NCI-H2171 (cell line): ENCODE results near the gene ANO10.
"Not testable (repeated sequence)": the region's sequence is repeated elsewhere in the genome, so short reads cannot be mapped to it uniquely, and the experiment has no call there.

Experiments
- DNase-seq: peaks from one replicate; lab custom pipeline; 2025; lab: John Stamatoyannopoulos, UW

ANO10 gene

GRCh38 chr3:43372007-43372740 is 249.6 kb downstream of the ANO10 start:
- DNase-seq = no peak

DNA sequence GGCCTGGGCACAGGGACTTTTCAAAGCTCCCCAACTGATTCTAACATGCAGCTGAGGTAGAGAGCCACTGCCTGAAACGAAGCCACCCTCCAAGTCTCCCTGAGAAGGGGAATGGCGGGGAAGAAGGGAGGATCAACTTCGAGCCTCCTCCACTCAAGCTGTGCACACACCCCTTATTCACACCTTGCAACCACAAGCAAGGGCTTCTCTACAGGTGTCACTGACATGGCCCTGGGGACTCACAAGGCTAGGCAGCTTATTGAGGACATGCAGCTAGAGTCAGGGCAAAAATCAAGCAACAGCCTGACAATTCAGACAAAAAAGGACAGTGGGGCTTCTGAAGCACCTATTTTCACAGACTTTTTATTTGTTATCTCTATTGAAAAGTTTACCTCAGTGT is 250.3 kb downstream of the ANO10 start:
- no peak for DNase-seq

DNA sequence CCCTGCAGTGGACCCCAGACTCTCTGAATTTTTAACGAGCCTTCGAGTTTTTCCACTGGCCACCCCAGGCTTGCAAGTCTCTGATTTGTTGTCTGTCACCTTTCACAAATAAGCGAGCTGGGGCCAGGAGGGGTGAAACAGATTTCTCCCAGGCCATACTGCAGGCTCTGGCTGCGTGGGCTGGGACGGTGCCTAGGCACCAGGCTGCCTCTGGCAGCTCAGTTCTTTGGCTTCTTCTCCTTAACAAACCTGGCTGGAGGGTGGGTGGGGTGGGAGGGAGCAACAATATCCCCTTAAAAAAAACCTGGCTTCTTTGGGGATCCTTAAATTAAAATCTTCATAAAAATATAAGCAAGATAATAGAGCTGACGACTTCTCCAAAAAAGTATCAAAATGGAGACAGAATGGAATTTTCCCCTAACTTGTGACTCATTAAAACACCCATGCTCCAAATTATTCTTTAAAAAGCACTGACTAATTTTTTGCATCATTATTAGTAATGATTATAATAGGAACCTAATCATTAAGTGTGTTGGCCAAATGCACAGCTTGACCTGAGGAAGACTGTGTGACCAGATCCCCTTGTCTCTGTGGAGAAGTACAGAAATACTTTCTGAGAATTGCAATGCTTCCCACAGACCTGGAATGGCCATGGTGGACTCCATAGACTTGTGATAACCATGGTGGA is 251.4 kb downstream of the ANO10 start:
- no peak for DNase-seq

DNA sequence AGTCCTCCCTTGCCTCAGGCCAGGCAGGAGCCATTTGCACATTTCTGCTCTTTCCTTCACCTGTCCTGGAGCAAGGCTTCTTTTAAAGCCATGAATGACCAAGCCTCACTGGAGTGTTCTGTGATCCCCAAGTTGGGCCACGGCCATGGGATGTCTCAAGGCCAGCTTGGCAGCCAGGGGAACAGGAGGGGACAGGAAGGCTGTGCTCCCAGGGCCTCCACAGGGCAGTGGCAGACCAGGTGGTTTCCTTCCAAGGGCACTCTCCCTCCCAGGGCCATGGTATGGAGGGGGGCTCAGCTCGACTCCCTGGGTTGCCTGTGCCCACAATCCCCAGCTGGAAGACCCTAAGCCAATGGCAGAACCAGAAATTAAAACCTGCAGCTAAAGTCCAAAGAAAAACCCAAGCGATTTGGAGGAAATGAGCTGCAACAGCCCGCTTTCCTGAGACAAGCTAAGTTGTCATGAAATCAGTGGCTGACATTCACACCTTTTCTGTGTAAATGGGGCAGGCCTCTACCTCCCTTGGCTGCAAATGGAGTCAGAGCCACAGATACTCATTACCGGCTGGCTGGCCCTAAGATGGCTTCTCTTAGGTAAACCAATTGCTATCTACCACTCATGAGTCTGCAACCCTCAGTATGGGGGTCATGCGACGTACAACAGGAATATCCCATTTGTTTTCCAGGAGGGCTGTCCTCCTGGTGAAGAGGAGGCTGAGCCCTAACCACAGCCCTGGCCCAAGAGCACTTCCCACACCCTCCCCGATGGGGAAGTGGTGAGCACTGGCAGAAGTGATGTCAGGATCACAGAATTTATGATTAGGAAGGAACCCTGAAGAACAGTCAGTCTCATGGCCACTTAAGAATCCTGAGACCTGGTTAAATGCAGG is 252.2 kb downstream of the ANO10 start:
- DNase-seq = no peak

- no peak for DNase-seq
Measured at GRCh38 chr3:43366885-43367284, 254.9 kb downstream of the ANO10 start.

- no peak for DNase-seq
Measured at GRCh38 chr3:43366481-43366880, 255.3 kb downstream of the ANO10 start.

GRCh38 chr3:43365601-43366305 is 256.1 kb downstream of the ANO10 start:
- no peak for DNase-seq

DNA sequence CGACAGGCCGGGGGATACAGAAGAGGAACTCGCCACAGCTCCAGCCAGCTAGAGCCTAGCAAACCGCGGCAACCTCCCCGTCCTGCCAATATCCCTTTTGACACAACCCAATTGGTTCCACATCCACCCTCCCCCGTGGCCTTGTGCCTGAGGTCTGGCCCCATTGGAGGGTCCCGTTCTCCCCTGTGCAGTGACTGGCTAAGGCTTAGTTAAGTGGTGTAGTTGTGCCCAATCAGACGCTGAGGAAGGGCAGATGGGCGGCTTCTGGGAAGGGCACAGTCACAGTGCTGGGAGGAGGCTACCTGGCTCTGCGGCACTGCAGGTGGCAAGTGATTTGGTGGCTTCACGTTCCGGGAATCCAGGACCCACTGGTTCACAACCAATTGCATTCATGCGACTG is 256.9 kb downstream of the ANO10 start:
- DNase-seq = no peak

DNA sequence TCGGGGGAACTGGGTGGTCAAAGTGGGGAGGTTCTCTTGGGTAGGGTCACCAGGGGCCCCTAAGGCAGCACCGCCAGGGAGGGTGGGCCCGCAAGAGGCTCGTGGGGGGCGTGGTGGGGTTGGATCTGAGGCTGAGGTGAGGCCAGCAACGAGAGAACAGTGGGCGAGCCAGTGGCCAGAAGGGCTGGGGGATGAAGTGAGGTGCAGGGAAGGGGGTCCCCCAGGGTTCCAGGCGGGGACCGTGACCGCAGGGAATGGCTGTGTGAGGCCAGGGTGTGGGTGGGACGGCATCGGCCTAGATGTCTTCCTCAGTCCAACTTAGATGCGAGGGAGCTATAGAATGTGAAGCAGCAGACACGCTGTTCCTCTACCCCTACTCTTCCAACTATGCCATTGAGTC is 257.3 kb downstream of the ANO10 start:
- DNase-seq = no peak

- no peak for DNase-seq
Measured at GRCh38 chr3:43363621-43364266, 258.1 kb downstream of the ANO10 start.

GRCh38 chr3:43362961-43363360 is 258.9 kb downstream of the ANO10 start:
- DNase-seq = no peak

- no peak for DNase-seq
Measured at GRCh38 chr3:43362183-43362582, 259.6 kb downstream of the ANO10 start.

- no peak for DNase-seq
Measured at GRCh38 chr3:43361077-43361476, 260.7 kb downstream of the ANO10 start.

DNA sequence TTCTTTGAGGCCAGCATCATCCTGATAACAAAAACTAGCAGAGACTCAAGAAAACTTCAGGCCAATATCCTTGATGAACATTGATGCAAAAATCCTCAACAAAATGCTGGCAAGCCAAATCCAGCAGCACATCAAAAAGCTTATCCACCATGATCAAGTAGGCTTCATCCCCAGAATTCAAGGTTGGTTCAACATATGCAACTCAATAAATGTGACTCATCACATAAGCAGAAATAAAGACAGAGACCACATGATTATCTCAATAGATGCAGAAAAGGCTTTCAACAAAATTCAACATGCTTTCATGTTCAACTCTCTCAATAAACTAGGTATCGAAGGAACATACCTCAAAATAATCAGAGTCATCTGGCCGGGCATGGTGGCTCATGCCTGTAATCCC is 265.8 kb downstream of the ANO10 start:
- DNase-seq = not testable (repeated sequence)

DNA sequence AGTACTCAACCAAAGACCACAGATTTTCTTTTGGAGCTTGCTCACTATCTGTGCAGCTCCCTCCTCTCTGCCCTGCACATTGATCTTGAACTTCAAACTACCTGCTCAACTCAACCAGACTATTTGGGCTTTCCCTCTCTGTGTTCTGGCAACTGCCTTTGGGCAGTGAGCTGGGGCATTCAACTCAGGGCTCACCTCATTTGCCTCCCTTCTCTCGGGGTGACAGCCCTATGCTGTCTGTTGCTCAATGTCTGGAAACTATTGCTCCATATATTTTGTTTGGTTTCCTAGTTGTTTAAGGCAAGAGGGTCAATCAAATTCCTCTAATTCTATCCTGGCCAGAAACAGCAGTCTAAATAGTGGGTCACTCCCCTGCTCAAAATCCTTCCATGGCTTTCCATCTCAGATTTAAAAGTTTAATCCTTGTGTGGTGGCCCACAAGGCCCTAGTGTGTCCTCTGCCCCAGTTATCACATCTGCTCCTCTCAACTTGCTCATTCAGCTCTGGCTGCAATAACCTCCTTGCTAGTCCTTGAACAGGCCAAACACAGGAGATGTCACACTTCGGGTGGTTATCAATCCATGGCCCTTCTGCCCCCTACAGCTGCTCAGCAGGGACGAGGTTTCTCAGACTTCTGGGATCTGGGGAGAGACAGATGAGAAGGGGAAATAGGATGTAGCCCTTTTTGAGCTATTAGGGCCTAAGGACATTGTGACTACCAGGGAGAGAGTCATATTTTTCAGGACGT is 267.7 kb downstream of the ANO10 start:
- DNase-seq = no peak

DNA sequence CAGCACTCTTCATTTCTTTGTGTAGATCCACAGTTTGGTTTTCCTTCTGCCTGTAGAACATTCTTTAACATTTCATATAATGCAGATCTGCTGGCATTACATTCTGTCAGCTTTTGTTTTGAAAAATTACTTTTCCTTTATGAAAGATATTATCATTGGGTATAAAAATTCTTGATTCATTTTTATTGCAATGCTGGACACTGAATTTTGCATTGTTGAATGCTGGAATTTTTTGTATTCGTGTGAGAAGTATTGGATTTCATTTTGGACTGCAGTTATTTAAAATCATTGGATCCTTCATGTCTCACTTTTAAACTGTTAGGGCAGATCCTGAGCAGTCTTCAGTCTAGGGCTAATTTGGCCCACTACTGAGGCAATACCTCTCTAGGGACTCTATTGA is 268.4 kb downstream of the ANO10 start:
- no peak for DNase-seq

DNA sequence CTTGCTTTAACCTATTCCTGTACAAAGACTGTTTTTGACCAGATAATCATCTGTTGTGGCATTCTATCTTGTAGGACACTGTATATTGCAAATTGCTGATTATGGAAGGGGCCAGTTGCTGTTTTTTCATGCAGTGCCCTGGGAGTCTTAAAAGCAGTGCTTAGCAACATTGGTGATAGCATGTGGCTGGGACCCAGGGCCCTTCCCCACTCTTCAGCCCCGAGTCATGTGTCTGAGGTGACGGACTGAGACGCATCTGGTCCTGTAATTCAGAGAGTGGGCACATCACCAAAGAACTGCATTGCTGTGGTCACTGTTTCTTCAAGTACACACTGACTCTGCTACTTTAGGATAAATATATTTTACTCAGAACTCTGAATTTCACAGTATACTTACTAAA is 272.1 kb downstream of the ANO10 start:
- DNase-seq = no peak

- DNase-seq = no peak
Measured at GRCh38 chr3:43348852-43349574, 272.8 kb downstream of the ANO10 start.

- DNase-seq = no peak
Measured at GRCh38 chr3:43348350-43348749, 273.5 kb downstream of the ANO10 start.

- no peak for DNase-seq
Measured at GRCh38 chr3:43347774-43348173, 274.0 kb downstream of the ANO10 start.
